ENCODE results near the gene FCER1G. TPM values are rescaled to one million over a fixed set of nuclear protein-coding genes. Genes with fewer than 3 reads are reported as not detected.
A peak's percentile ranks its signal among the peaks of the same experiment; 100 is the strongest.

Gene FCER1G
- total and polyA plus RNA-seq, 9 of the 15 experiments (the other 6 are each of a cell fraction or from before 2014, with no cell fraction given) = 0.15 to 0.69 (median 0.31) TPM; not detected in 2

DNA sequence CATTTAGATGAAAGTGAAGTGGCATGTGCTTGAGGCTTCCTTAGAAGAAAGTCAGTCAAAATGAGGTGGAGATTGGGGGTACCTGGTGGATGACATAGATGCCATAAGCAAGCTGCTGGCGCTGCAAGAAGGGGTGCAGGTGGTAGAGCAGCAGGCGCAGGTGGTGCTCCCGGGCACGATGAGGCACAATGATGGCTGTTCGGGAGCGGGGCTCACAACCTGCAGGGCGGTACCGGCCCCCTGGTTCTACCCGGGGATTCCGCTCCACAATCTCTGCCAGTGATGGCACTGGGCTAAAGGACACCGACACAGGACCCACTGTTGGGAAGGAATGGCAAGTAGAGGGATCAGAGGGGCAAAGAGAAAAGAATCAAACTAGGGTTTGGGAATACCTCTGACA lies 40.2 kb upstream of the FCER1G start:
- CTCF ChIA-PET (ENCODE audit: low intra/inter-chr PET ratio) = interaction anchor here (0.7 kb wide), 1 partner anchor 131 kb away, joined by 3 read pairs; no protein-coding TSS in a partner anchor
- peak; percentile 34; the same call in 1 of the 2 replicates for TF ChIP-seq RBFOX2 (IDR thresholded peaks at IDR 0.05; ENCODE audit: low read depth, low read length)
- no peak for TF ChIP-seq FOXJ2 (tag; IDR thresholded peaks at IDR 0.05)
- no peak overlapping the region for H3K27ac ChIP-seq (ENCODE audit: extremely low read depth, low read depth, low read length)
- no peaks in the 10 kb centered on the region for H3K9me3 ChIP-seq (replicated peaks; ENCODE audit: control insufficient read depth, insufficient read depth, low read depth, low read length)
- FAIRE-seq (no peak), ATAC-seq (no peak), DNase-seq (ENCODE audit: extremely low read depth in 1 of 4, low spot score in 3 of 4) (no peak)
- no peaks in the 10 kb centered on the region for H4K20me1 ChIP-seq (replicated peaks; ENCODE audit: control insufficient read depth, insufficient read depth, low read length)
- 95% methylated on average over 10 of the region's 11 CpGs for WGBS (ENCODE audit: insufficient coverage, low coverage, missing lambda C conversion rate)
- intact Hi-C loops (cut with micrococcal nuclease) = loop anchor here (10.0 kb wide), 1 partner anchor 340 kb away; no protein-coding TSS in a partner anchor
- POLR2A ChIA-PET = interaction anchor here (0.5 to 1.1 kb wide), 2 partner anchors 9 to 196 kb away, joined by 3 to 4 read pairs; partner anchors contain the start of gene PPOX
- H3K79me2 ChIP-seq (ENCODE audit: control insufficient read depth, insufficient read depth, low read length) = peaks cover 26% of the 10 kb centered on the region
- peaks cover 61% of the 10 kb centered on the region for H3K36me3 ChIP-seq (ENCODE audit: control insufficient read depth, insufficient read depth, low read length)
- H2AFZ ChIP-seq (ENCODE audit: low read depth, low read length) = no peak overlapping the region
- no peak overlapping the region for H3K4me2 ChIP-seq (ENCODE audit: insufficient read depth, low read length)
- in situ Hi-C loops (cut with MboI) = no loop called here
- peak overlapping the region in 1 of 2 experiments; percentile 22; a peak in 1 of 4 replicates for H3K9ac ChIP-seq (ENCODE audit: insufficient read depth in 1 of 2, low read depth in 2 of 2, low read length in 2 of 2)
- no peaks in the 10 kb centered on the region for H3K27me3 ChIP-seq (ENCODE audit: control insufficient read depth in 2 of 2, insufficient read depth in 2 of 2, low read length in 2 of 2)
- no peaks in the 10 kb centered on the region for H3K9me1 ChIP-seq (ENCODE audit: control insufficient read depth, insufficient read depth, low read length)
- H3K4me1 ChIP-seq (replicated peaks in 1 of 2; ENCODE audit: control insufficient read depth in 2 of 2, insufficient read depth in 2 of 2, low read length in 2 of 2) = peaks cover 15 to 38% of the 10 kb centered on the region in 2 experiments; a peak in 4 of 5 replicates
- no peak overlapping the region for H3K4me3 ChIP-seq
- no TSS peak for BruUV-seq (replicated peaks)

DNA sequence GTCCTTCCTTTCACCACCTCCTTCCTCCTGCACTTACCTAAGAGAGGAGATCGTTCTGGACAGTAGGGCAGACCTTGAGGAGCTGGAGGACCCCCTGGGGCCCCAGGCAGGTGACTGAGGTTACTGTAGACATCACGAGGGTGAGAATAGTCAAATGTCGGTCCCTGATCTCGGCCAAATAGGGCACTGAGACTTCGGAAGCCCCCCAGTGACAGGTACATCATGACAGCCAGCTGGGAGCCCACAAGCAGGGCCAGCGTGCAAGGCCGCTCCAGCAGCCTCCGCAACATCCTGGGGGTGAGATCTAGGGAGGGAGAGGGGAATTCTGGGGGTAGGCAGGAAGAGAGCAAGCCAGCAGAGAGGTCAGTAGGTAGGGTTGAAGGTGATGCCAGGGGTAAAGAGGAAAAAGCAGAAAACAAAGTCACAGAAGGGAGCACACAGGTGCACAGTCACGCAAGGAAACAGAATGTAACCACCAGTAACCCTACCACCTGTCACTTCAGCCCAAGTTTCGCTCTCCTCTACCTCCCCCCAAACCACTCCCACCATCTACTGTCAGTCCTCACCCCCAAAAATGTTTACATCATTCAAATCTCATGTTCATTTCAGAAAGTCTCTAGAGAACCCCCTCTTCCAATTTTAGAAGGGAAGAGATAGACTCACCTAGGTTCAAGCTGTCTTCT lies 39.2 kb upstream of the FCER1G start:
- FAIRE-seq (no peak), DNase-seq (ENCODE audit: extremely low read depth in 1 of 4, low spot score in 3 of 4) (no peak), ATAC-seq (no peak)
- Histone ChIP-seq H3K4me3 (peak overlapping the region; percentile 90), H3K9ac (ENCODE audit: insufficient read depth in 1 of 2, low read depth in 2 of 2, low read length in 2 of 2) (peak overlapping the region; percentile 87 to 96), H3K36me3 (ENCODE audit: control insufficient read depth, insufficient read depth, low read length) (peaks cover 54% of the 10 kb centered on the region), H3K27me3 (ENCODE audit: control insufficient read depth in 2 of 2, insufficient read depth in 2 of 2, low read length in 2 of 2) (no peaks in the 10 kb centered on the region), H3K4me2 (ENCODE audit: insufficient read depth, low read length) (peak overlapping the region; percentile 99), H3K4me1 (replicated peaks in 1 of 2; ENCODE audit: control insufficient read depth in 2 of 2, insufficient read depth in 2 of 2, low read length in 2 of 2) (peaks cover 15 to 38% of the 10 kb centered on the region in 2 experiments; a peak in 4 of 5 replicates), H3K79me2 (ENCODE audit: control insufficient read depth, insufficient read depth, low read length) (peaks cover 26% of the 10 kb centered on the region), H4K20me1 (replicated peaks; ENCODE audit: control insufficient read depth, insufficient read depth, low read length) (no peaks in the 10 kb centered on the region), H3K9me1 (ENCODE audit: control insufficient read depth, insufficient read depth, low read length) (no peaks in the 10 kb centered on the region), H3K27ac (ENCODE audit: extremely low read depth, low read depth, low read length) (no peak overlapping the region), H2AFZ (ENCODE audit: low read depth, low read length) (no peak overlapping the region), H3K9me3 (replicated peaks; ENCODE audit: control insufficient read depth, insufficient read depth, low read depth, low read length) (no peaks in the 10 kb centered on the region)
- intact Hi-C loops (cut with micrococcal nuclease) (loop anchor here (2.0 to 10.0 kb wide), 2 partner anchors 17 to 341 kb away; partner anchors contain the start of gene USP21), in situ Hi-C loops (cut with MboI) (no loop called here)
- BruUV-seq (replicated peaks) = TSS peak; percentile 45
- ChIA-PET POLR2A (interaction anchor here (0.5 to 2.3 kb wide), 6 partner anchors 9 to 331 kb away, joined by 3 to 33 read pairs (median 3); partner anchors contain the start of gene PPOX), CTCF (ENCODE audit: low intra/inter-chr PET ratio) (no interaction called here)
- WGBS (ENCODE audit: insufficient coverage, low coverage, missing lambda C conversion rate) = 78% methylated on average over 7 of the region's 10 CpGs
- TF ChIP-seq SRSF9 (IDR thresholded peaks at IDR 0.05; ENCODE audit: borderline replicate concordance, low read depth, low read length) = no peak
- TF ChIP-seq RBFOX2 (IDR thresholded peaks at IDR 0.05; ENCODE audit: low read depth, low read length) = 0 out of 2 replicates have a peak, but pooled peaks have one; percentile 28
- TF ChIP-seq, protein P1, sequence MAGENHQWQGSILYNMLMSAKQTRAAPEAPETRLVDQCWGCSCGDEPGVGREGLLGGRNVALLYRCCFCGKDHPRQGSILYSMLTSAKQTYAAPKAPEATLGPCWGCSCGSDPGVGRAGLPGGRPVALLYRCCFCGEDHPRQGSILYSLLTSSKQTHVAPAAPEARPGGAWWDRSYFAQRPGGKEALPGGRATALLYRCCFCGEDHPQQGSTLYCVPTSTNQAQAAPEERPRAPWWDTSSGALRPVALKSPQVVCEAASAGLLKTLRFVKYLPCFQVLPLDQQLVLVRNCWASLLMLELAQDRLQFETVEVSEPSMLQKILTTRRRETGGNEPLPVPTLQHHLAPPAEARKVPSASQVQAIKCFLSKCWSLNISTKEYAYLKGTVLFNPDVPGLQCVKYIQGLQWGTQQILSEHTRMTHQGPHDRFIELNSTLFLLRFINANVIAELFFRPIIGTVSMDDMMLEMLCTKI (IDR thresholded peaks at IDR 0.05; ENCODE audit: partially characterized antibody) = no peak
- no peak for TF ChIP-seq HSF4 (CRISPR knock-in tag; IDR thresholded peaks at IDR 0.05; ENCODE audit: borderline replicate concordance)
- TF ChIP-seq, protein P2, sequence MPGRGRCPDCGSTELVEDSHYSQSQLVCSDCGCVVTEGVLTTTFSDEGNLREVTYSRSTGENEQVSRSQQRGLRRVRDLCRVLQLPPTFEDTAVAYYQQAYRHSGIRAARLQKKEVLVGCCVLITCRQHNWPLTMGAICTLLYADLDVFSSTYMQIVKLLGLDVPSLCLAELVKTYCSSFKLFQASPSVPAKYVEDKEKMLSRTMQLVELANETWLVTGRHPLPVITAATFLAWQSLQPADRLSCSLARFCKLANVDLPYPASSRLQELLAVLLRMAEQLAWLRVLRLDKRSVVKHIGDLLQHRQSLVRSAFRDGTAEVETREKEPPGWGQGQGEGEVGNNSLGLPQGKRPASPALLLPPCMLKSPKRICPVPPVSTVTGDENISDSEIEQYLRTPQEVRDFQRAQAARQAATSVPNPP (IDR thresholded peaks at IDR 0.05; ENCODE audit: borderline replicate concordance, insufficient read depth, insufficient read length) = no peak
- TF ChIP-seq HDAC2 (IDR thresholded peaks at IDR 0.05) = no peak
- TF ChIP-seq CBX5 (IDR thresholded peaks at IDR 0.05; ENCODE audit: borderline replicate concordance, low read depth) = no peak
- TF ChIP-seq SRSF1 (IDR thresholded peaks at IDR 0.05; ENCODE audit: low read depth, low read length) = no peak
